Cardiac muscle cell (in vitro differentiated cells and primary cell): ENCODE data around the gene CCR5. TPM values are rescaled to one million over a fixed set of nuclear protein-coding genes. Genes with fewer than 3 reads are reported as not detected.

ENCODE experiments used
- DNase-seq, 2 donors: peaks; one replicate each; pipeline versions ENCODE4 v3.0.0 to v3.0.0-alpha.2; 2010 to 2017; ENCODE audit warnings: low read depth in 1 of 2, low spot score in 1 of 2
- H3K27ac ChIP-seq: fragments of 200-600 bp; sonication (generic); 2 replicates; pipeline ENCODE4 v1.5.1; 2016
- H3K27me3 ChIP-seq: fragments of 200-600 bp; sonication (generic); 2 replicates; pipeline ENCODE4 v1.6.0; 2016; ENCODE audit warnings: control low read depth
- H3K36me3 ChIP-seq: fragments of 200-600 bp; sonication (generic); 2 replicates; pipeline ENCODE4 v1.5.1; 2016; ENCODE audit warnings: control low read depth
- H3K4me1 ChIP-seq: fragments of 200-600 bp; sonication (generic); 2 replicates; pipeline ENCODE4 v1.8.1; 2017; ENCODE audit warnings: low read depth, mild to moderate bottlenecking, mixed run types
- H3K4me3 ChIP-seq: fragments of 200-600 bp; sonication (generic); 2 replicates; pipeline ENCODE4 v1.5.1; 2016; ENCODE audit warnings: mild to moderate bottlenecking
- H3K9me3 ChIP-seq: fragments of 200-600 bp; sonication (generic); 2 replicates; pipeline ENCODE4 v1.5.1; 2017; ENCODE audit warnings: low read depth, mild to moderate bottlenecking, control low read depth
- polyA plus RNA-seq: library from polyadenylated mRNA; unstranded; fragments of >200 nt; fragmentation: Nextera tagmentation; extraction: Ambion mirVana; gene quantifications from 2 replicates; pipeline ENCODE4 v1.2.1, GENCODE V29; 2016
- total RNA-seq: library from RNA; depleted of rRNA; stranded (reverse); fragments of >200 nt; gene quantifications from 2 replicates; pipeline ENCODE4 v1.2.3, GENCODE V29; 2016
- TF ChIP-seq, protein P1 (sequence below): IDR thresholded peaks from 2 replicates; pipeline ENCODE4 v1.5.1; 2012; ENCODE audit warnings: low read depth, mild to moderate bottlenecking, low read length

Gene CCR5
- total and polyA plus RNA-seq, 2 experiments from 2014 or later = not detected

- Histone ChIP-seq H3K4me1 (peaks cover 30% of the 10 kb centered on the region), H3K36me3 (no peaks in the 10 kb centered on the region), H3K9me3 (no peaks in the 10 kb centered on the region), H3K4me3 (no peak overlapping the region), H3K27me3 (no peaks in the 10 kb centered on the region), H3K27ac (peak overlapping the region; percentile 58)
- DNase-seq = no peak
- TF ChIP-seq, protein P1, sequence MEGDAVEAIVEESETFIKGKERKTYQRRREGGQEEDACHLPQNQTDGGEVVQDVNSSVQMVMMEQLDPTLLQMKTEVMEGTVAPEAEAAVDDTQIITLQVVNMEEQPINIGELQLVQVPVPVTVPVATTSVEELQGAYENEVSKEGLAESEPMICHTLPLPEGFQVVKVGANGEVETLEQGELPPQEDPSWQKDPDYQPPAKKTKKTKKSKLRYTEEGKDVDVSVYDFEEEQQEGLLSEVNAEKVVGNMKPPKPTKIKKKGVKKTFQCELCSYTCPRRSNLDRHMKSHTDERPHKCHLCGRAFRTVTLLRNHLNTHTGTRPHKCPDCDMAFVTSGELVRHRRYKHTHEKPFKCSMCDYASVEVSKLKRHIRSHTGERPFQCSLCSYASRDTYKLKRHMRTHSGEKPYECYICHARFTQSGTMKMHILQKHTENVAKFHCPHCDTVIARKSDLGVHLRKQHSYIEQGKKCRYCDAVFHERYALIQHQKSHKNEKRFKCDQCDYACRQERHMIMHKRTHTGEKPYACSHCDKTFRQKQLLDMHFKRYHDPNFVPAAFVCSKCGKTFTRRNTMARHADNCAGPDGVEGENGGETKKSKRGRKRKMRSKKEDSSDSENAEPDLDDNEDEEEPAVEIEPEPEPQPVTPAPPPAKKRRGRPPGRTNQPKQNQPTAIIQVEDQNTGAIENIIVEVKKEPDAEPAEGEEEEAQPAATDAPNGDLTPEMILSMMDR = no peak
Measured at GRCh38 chr3:46406443-46406787, 35.7 kb downstream of the CCR5 start.

DNA sequence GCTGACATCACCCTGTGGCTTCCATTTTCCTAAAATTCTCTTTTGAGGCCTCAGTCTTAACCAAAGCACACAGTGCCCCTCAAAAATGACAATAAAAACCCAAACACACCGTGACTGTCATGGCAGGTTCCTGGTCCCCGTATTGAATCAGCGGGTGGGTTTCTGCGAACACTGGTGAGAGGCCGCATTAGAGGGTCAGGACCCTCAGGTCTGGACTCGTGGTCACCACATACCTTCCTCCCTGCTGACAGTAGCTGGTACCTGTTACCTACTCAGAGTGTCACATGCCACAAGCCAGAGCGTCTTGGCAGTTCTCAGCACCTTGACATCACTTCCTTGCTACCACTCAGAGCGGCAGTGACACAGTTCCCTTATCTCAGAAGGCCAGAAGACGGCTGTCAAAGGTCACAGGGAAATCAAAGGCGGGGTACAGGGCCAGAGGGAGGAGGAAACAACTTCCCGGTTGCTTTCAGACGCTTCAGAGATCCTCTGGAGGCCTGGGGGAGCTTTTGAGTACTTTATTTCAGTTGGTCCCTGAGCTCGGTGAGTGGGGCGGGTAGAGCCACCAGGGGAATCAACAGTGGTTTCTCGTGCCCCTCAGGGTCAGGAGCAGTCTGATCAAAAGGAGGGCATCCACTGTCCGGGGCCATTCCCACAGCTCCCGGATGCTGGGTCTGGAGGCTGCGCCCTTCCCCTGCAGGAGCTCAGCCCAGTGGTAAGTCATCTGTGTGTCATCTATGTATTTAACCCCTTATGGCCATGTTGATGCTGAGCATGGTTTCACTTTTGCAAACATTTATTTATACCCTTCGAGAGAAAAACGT lies 36.3 kb downstream of the CCR5 start, which contains the start of the genes CCR5AS and CCRL2:
TSS of gene CCR5AS (minus strand) at position 279 of the 824 bp plus-strand sequence.
TSS of gene CCRL2 (plus strand) at position 472 of the 824 bp plus-strand sequence. CDS start 821 bp downstream, outside the sequence.
- Histone ChIP-seq H3K4me1 (peaks cover 33% of the 10 kb centered on the region), H3K4me3 (no peak within 1 kb of the TSS), H3K36me3 (no peaks in the 10 kb centered on the region), H3K27me3 (no peaks in the 10 kb centered on the region), H3K27ac (peak within 1 kb of the TSS; percentile 58), H3K9me3 (no peaks in the 10 kb centered on the region)
- TF ChIP-seq, protein P1 = no peak
- DNase-seq = peak in 1 of 2 donors; percentile 37

- no peak for DNase-seq
- no peak overlapping the region for H3K27ac ChIP-seq
- no peaks in the 10 kb centered on the region for H3K36me3 ChIP-seq
- H3K9me3 ChIP-seq = no peaks in the 10 kb centered on the region
- TF ChIP-seq, protein P1 = no peak
- peaks cover 42% of the 10 kb centered on the region for H3K4me1 ChIP-seq
- H3K4me3 ChIP-seq = no peak overlapping the region
- H3K27me3 ChIP-seq = no peaks in the 10 kb centered on the region
Measured at GRCh38 chr3:46407970-46408369, 37.2 kb downstream of the CCR5 start.

DNA sequence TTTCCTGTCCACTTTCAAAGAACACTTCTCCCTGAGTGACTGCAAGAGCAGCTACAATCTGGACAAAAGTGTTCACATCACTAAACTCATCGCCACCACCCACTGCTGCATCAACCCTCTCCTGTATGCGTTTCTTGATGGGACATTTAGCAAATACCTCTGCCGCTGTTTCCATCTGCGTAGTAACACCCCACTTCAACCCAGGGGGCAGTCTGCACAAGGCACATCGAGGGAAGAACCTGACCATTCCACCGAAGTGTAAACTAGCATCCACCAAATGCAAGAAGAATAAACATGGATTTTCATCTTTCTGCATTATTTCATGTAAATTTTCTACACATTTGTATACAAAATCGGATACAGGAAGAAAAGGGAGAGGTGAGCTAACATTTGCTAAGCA lies 38.1 kb downstream of the CCR5 start:
- no peaks in the 10 kb centered on the region for H3K9me3 ChIP-seq
- no peak for DNase-seq
- no peaks in the 10 kb centered on the region for H3K36me3 ChIP-seq

DNA sequence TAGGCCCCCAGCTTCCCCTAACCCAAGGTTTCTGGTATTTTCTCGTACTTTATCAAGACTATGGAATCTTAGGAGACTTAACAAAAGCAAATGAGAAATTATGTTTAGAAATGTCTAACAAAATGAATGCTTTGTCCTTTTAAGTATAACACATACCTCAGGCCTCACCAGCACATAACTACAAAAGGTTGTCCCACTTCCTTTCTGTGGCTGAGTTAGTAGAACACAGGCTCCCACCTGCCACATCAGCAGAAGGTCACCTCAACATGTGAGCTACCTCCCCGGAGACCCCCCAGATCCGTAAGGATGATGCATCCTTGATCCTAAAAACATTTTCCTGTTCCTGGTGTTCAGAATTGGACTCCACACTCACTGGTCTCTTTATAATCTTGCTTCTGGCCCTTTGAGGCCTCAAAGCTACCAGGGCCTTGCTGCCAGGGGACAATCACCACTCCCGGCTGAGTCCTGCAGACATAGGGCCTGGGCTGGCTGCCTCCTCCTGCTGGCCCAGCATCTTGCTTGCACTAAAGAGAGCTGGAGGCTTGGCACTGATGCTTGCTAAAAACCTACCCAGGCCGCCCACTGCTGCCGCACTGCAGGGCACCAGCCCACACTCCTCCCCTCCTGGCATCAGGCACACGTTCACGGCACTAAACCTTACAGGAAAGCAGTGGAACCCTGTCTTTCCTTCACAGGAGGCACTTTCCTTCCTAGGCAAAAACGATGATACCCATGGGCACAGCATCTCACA lies 39.2 kb downstream of the CCR5 start:
- H3K4me3 ChIP-seq = no peak overlapping the region
- H3K27me3 ChIP-seq = no peaks in the 10 kb centered on the region

More for the DNA sequence above, 38.1 kb downstream of the CCR5 start:
- H3K27ac ChIP-seq = no peak overlapping the region
- H3K27me3 ChIP-seq = no peaks in the 10 kb centered on the region
- TF ChIP-seq, protein P1 = no peak
- H3K4me1 ChIP-seq = peaks cover 51% of the 10 kb centered on the region
- no peak overlapping the region for H3K4me3 ChIP-seq

More for the DNA sequence above, 39.2 kb downstream of the CCR5 start:
- Histone ChIP-seq H3K36me3 (no peaks in the 10 kb centered on the region), H3K9me3 (no peaks in the 10 kb centered on the region), H3K27ac (no peak overlapping the region), H3K4me1 (peaks cover 61% of the 10 kb centered on the region)
- DNase-seq = no peak
- TF ChIP-seq, protein P1 = no peak
